ENCODE measurements around the gene XYLT2. TPM values are rescaled to one million over a fixed set of nuclear protein-coding genes. Genes with fewer than 3 reads are reported as not detected.
"Not testable (repeated sequence)": the region's sequence is repeated elsewhere in the genome, so short reads cannot be mapped to it uniquely, and the experiment has no call there.

The XYLT2 gene
- 23.9 TPM for polyA plus RNA-seq (2013, experiment 1 of 2; ENCODE audit: insufficient read length)
- polyA plus RNA-seq (2013, experiment 2 of 2; ENCODE audit: insufficient read length): 24.3 TPM

- DNase-seq: peak; percentile 89
These were observed at the start of gene XYLT2 for GRCh38 chr17:50345432-50346312. TSS of gene XYLT2 (plus strand) at chr17:50346126. CDS start at chr17:50346141, 15 bp downstream.

GRCh38 chr17:50297407-50297865 lies 48.5 kb upstream of the XYLT2 start:
- DNase-seq: peak; percentile 50

GRCh38 chr17:50298018-50298417 lies 47.9 kb upstream of the XYLT2 start:
- no peak for DNase-seq

GRCh38 chr17:50299776-50300175 lies 46.1 kb upstream of the XYLT2 start:
- DNase-seq: no peak

GRCh38 chr17:50300824-50301223 lies 45.1 kb upstream of the XYLT2 start:
- DNase-seq: not testable (repeated sequence)

GRCh38 chr17:50301891-50302584 lies 43.9 kb upstream of the XYLT2 start:
- no peak for DNase-seq

- DNase-seq: no peak
These were observed 42.9 kb upstream of the XYLT2 start for GRCh38 chr17:50303051-50303450.

- DNase-seq: no peak
These were observed 42.3 kb upstream of the XYLT2 start for GRCh38 chr17:50303596-50303995.

GRCh38 chr17:50304781-50305404 lies 41.0 kb upstream of the XYLT2 start:
- DNase-seq: peak; percentile 23

GRCh38 chr17:50307654-50308053 lies 38.3 kb upstream of the XYLT2 start:
- no peak for DNase-seq

GRCh38 chr17:50308666-50309065 lies 37.3 kb upstream of the XYLT2 start:
- peak; percentile 19 for DNase-seq

GRCh38 chr17:50310455-50311111 lies 35.3 kb upstream of the XYLT2 start:
- no peak for DNase-seq

- no peak for DNase-seq
These were observed 34.8 kb upstream of the XYLT2 start for GRCh38 chr17:50311112-50311460.

GRCh38 chr17:50311483-50311882 lies 34.4 kb upstream of the XYLT2 start:
- DNase-seq: no peak

GRCh38 chr17:50312308-50312707 lies 33.6 kb upstream of the XYLT2 start:
- no peak for DNase-seq

GRCh38 chr17:50314456-50315011 lies 31.4 kb upstream of the XYLT2 start:
- DNase-seq: no peak

GRCh38 chr17:50316016-50316587 lies 29.8 kb upstream of the XYLT2 start:
- no peak for DNase-seq

- not testable (repeated sequence) for DNase-seq
These were observed 29.3 kb upstream of the XYLT2 start for GRCh38 chr17:50316660-50317059.

GRCh38 chr17:50317121-50317520 lies 28.8 kb upstream of the XYLT2 start:
- no peak for DNase-seq

- peak; percentile 52 for DNase-seq
These were observed 27.2 kb upstream of the XYLT2 start for GRCh38 chr17:50318501-50319285.
